ENCODE measurements around the gene RAB33B. TPM values are rescaled to one million over a fixed set of nuclear protein-coding genes. Genes with fewer than 3 reads are reported as not detected.
A peak's percentile ranks its signal among the peaks of the same experiment; 100 is the strongest.
"Not testable (repeated sequence)": the region's sequence is repeated elsewhere in the genome, so short reads cannot be mapped to it uniquely, and the experiment has no call there.

The RAB33B gene
- polyA plus RNA-seq, 2 donors, result 1.8 to 2.3 TPM

GRCh38 chr4:139458999-139459398, 5.1 kb downstream of the RAB33B start:
- H3K27ac ChIP-seq (ENCODE audit: low read depth in 2 of 2, low read length in 1 of 2), result peak overlapping the region in 1 of 2 donors; percentile 55
- no peaks in the 10 kb centered on the region for H3K36me3 ChIP-seq (ENCODE audit: control insufficient read depth in 2 of 2, insufficient read depth in 2 of 2, low read length in 1 of 2)
- H3K4me3 ChIP-seq (ENCODE audit: low read depth in 1 of 2, low read length in 2 of 2), result no peak overlapping the region
- no peaks in the 10 kb centered on the region for H3K9me3 ChIP-seq (ENCODE audit: control insufficient read depth in 2 of 2, insufficient read depth in 1 of 2, low read depth in 1 of 2, low read length in 1 of 2)
- H3K4me1 ChIP-seq (ENCODE audit: control insufficient read depth in 2 of 2, insufficient read depth in 2 of 2, low read length in 1 of 2), result peaks cover 0 to 2% of the 10 kb centered on the region in 2 donors
- no peaks in the 10 kb centered on the region for H3K27me3 ChIP-seq (ENCODE audit: control insufficient read depth in 1 of 2, insufficient read depth in 2 of 2, low read length in 2 of 2)
- WGBS, 2 donors, result 56 to 58% methylated on average over 3 of the region's 3 CpGs

DNA sequence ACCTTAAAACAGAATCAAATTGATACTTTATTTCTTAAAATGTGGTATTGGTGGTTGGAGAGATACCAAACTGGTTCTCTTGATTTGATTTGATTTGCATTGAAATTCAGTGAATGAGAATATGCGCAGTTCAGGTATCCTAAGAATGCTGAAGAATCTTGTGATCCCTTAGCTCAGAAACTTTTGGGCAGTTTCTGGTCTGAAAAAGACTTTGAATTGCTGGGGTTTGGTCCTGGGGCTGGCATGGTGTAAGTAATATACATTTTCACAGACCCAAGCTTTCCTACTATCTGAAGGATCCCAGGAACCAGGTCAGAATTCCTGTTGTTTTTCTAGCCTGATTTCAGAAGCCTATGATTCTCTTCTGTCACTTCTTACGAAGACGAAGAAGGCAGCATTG, 6.6 kb downstream of the RAB33B start:
- WGBS, 2 donors, result 91 to 92% methylated on average over 3 of the region's 3 CpGs
- no peaks in the 10 kb centered on the region for H3K27me3 ChIP-seq (ENCODE audit: control insufficient read depth in 1 of 2, insufficient read depth in 2 of 2, low read length in 2 of 2)

DNA sequence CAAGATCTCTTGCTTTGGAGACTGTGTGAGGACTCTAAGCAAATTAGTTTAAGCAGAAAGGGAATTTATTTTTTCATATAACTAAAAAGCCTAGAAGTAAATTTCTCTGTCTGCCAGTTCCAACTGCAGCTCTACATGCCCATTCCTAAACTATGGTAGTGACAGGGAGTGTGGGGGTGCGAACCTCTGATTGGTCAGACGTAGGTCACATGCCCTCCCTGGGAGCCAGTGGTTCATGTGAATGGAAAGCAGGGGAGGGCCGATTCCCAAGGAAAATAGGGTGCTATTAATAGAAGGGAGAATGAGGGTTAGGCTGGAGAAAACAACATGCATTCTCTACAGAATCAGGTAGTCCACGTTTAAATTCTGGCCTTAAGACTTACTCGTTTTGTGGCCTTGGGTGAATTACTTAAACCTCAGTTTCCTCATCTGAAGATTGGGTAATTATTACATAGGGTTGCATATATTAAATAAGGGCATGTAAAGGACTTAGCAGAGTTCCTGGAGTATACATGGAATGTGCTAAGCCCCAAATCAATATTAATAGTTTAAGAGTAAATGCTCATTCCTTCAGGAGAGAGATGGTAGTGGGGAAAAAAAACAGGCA, 7.2 kb downstream of the RAB33B start:
- no peaks in the 10 kb centered on the region for H3K36me3 ChIP-seq (ENCODE audit: control insufficient read depth in 2 of 2, insufficient read depth in 2 of 2, low read length in 1 of 2)
- no peak overlapping the region for H3K27ac ChIP-seq (ENCODE audit: low read depth in 2 of 2, low read length in 1 of 2)
- WGBS, 2 donors, result 73 to 76% methylated on average over 5 of the region's 5 CpGs
- no peaks in the 10 kb centered on the region for H3K27me3 ChIP-seq (ENCODE audit: control insufficient read depth in 1 of 2, insufficient read depth in 2 of 2, low read length in 2 of 2)
- peaks cover 0 to 2% of the 10 kb centered on the region in 2 donors for H3K4me1 ChIP-seq (ENCODE audit: control insufficient read depth in 2 of 2, insufficient read depth in 2 of 2, low read length in 1 of 2)
- no peak overlapping the region for H3K4me3 ChIP-seq (ENCODE audit: low read depth in 1 of 2, low read length in 2 of 2)
- H3K9me3 ChIP-seq (ENCODE audit: control insufficient read depth in 2 of 2, insufficient read depth in 1 of 2, low read depth in 1 of 2, low read length in 1 of 2), result no peaks in the 10 kb centered on the region

More for the DNA sequence above, 6.6 kb downstream of the RAB33B start:
- H3K27ac ChIP-seq (ENCODE audit: low read depth in 2 of 2, low read length in 1 of 2), result no peak overlapping the region
- H3K4me3 ChIP-seq (ENCODE audit: low read depth in 1 of 2, low read length in 2 of 2), result no peak overlapping the region
- H3K4me1 ChIP-seq (ENCODE audit: control insufficient read depth in 2 of 2, insufficient read depth in 2 of 2, low read length in 1 of 2), result peaks cover 0 to 2% of the 10 kb centered on the region in 2 donors
- H3K9me3 ChIP-seq (ENCODE audit: control insufficient read depth in 2 of 2, insufficient read depth in 1 of 2, low read depth in 1 of 2, low read length in 1 of 2), result no peaks in the 10 kb centered on the region
- H3K36me3 ChIP-seq (ENCODE audit: control insufficient read depth in 2 of 2, insufficient read depth in 2 of 2, low read length in 1 of 2), result no peaks in the 10 kb centered on the region

DNA sequence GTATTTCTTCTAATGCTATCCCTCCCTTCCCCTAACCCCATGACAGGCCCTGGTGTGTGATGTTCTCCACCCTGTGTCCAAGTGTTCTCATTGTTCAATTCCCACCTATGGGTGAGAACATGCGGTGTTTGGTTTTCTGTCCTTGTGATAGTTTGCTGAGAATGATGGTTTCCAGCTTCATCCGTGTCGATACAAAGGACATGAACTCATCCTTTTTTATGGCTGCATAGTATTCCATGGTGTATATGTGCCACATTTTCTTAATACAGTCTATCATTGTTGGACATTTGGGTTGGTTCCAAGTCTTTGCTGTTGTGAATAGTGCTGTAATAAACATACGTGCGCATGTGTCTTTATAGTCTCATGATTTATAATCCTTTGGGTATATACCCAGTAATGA, 10.6 kb downstream of the RAB33B start:
- not testable (repeated sequence) for H3K4me1 ChIP-seq (ENCODE audit: control insufficient read depth in 2 of 2, insufficient read depth in 2 of 2, low read length in 1 of 2); H3K27ac ChIP-seq (ENCODE audit: low read depth in 2 of 2, low read length in 1 of 2); H3K27me3 ChIP-seq (ENCODE audit: control insufficient read depth in 1 of 2, insufficient read depth in 2 of 2, low read length in 2 of 2); H3K4me3 ChIP-seq (ENCODE audit: low read depth in 1 of 2, low read length in 2 of 2); H3K36me3 ChIP-seq (ENCODE audit: control insufficient read depth in 2 of 2, insufficient read depth in 2 of 2, low read length in 1 of 2); H3K9me3 ChIP-seq (ENCODE audit: control insufficient read depth in 2 of 2, insufficient read depth in 1 of 2, low read depth in 1 of 2, low read length in 1 of 2)
- 97% methylated on average over 5 of the region's 5 CpGs for WGBS, 2 donors

GRCh38 chr4:139465922-139466321, 12.0 kb downstream of the RAB33B start:
- Histone ChIP-seq H3K4me3 (ENCODE audit: low read depth in 1 of 2, low read length in 2 of 2) (no peak overlapping the region), H3K4me1 (ENCODE audit: control insufficient read depth in 2 of 2, insufficient read depth in 2 of 2, low read length in 1 of 2) (peaks cover 0 to 2% of the 10 kb centered on the region in 2 donors), H3K27me3 (ENCODE audit: control insufficient read depth in 1 of 2, insufficient read depth in 2 of 2, low read length in 2 of 2) (no peaks in the 10 kb centered on the region), H3K9me3 (ENCODE audit: control insufficient read depth in 2 of 2, insufficient read depth in 1 of 2, low read depth in 1 of 2, low read length in 1 of 2) (no peaks in the 10 kb centered on the region), H3K27ac (ENCODE audit: low read depth in 2 of 2, low read length in 1 of 2) (no peak overlapping the region), H3K36me3 (ENCODE audit: control insufficient read depth in 2 of 2, insufficient read depth in 2 of 2, low read length in 1 of 2) (no peaks in the 10 kb centered on the region)
- WGBS, 2 donors, result 48 to 63% methylated on average over 4 of the region's 4 CpGs

GRCh38 chr4:139468756-139469155, 14.8 kb downstream of the RAB33B start:
- not testable (repeated sequence) for H3K4me1 ChIP-seq (ENCODE audit: control insufficient read depth in 2 of 2, insufficient read depth in 2 of 2, low read length in 1 of 2); H3K36me3 ChIP-seq (ENCODE audit: control insufficient read depth in 2 of 2, insufficient read depth in 2 of 2, low read length in 1 of 2); H3K27ac ChIP-seq (ENCODE audit: low read depth in 2 of 2, low read length in 1 of 2); H3K27me3 ChIP-seq (ENCODE audit: control insufficient read depth in 1 of 2, insufficient read depth in 2 of 2, low read length in 2 of 2); H3K9me3 ChIP-seq (ENCODE audit: control insufficient read depth in 2 of 2, insufficient read depth in 1 of 2, low read depth in 1 of 2, low read length in 1 of 2); H3K4me3 ChIP-seq (ENCODE audit: low read depth in 1 of 2, low read length in 2 of 2)

GRCh38 chr4:139469216-139469615, 15.3 kb downstream of the RAB33B start:
- H3K27ac ChIP-seq (ENCODE audit: low read depth in 2 of 2, low read length in 1 of 2), result no peak overlapping the region
- H3K9me3 ChIP-seq (ENCODE audit: control insufficient read depth in 2 of 2, insufficient read depth in 1 of 2, low read depth in 1 of 2, low read length in 1 of 2), result no peaks in the 10 kb centered on the region
- H3K36me3 ChIP-seq (ENCODE audit: control insufficient read depth in 2 of 2, insufficient read depth in 2 of 2, low read length in 1 of 2), result no peaks in the 10 kb centered on the region
- H3K4me3 ChIP-seq (ENCODE audit: low read depth in 1 of 2, low read length in 2 of 2), result no peak overlapping the region
- WGBS, 2 donors, result 91 to 93% methylated on average over 2 of the region's 2 CpGs
- no peaks in the 10 kb centered on the region for H3K27me3 ChIP-seq (ENCODE audit: control insufficient read depth in 1 of 2, insufficient read depth in 2 of 2, low read length in 2 of 2)
- H3K4me1 ChIP-seq (ENCODE audit: control insufficient read depth in 2 of 2, insufficient read depth in 2 of 2, low read length in 1 of 2), result peaks cover 0 to 2% of the 10 kb centered on the region in 2 donors

GRCh38 chr4:139469869-139470268, 15.9 kb downstream of the RAB33B start:
- no peaks in the 10 kb centered on the region for H3K9me3 ChIP-seq (ENCODE audit: control insufficient read depth in 2 of 2, insufficient read depth in 1 of 2, low read depth in 1 of 2, low read length in 1 of 2)
- no peak overlapping the region for H3K4me3 ChIP-seq (ENCODE audit: low read depth in 1 of 2, low read length in 2 of 2)
- 65 to 90% methylated on average over 1 of the region's 1 CpG for WGBS, 2 donors
- H3K27ac ChIP-seq (ENCODE audit: low read depth in 2 of 2, low read length in 1 of 2), result no peak overlapping the region
- H3K27me3 ChIP-seq (ENCODE audit: control insufficient read depth in 1 of 2, insufficient read depth in 2 of 2, low read length in 2 of 2), result no peaks in the 10 kb centered on the region
- H3K4me1 ChIP-seq (ENCODE audit: control insufficient read depth in 2 of 2, insufficient read depth in 2 of 2, low read length in 1 of 2), result peaks cover 0 to 2% of the 10 kb centered on the region in 2 donors
- H3K36me3 ChIP-seq (ENCODE audit: control insufficient read depth in 2 of 2, insufficient read depth in 2 of 2, low read length in 1 of 2), result no peaks in the 10 kb centered on the region

- Histone ChIP-seq H3K27ac (ENCODE audit: low read depth in 2 of 2, low read length in 1 of 2) (no peak overlapping the region), H3K27me3 (ENCODE audit: control insufficient read depth in 1 of 2, insufficient read depth in 2 of 2, low read length in 2 of 2) (no peaks in the 10 kb centered on the region)
Observed at GRCh38 chr4:139470295-139470694, 16.4 kb downstream of the RAB33B start.

GRCh38 chr4:139470997-139471665, 17.2 kb downstream of the RAB33B start:
- WGBS, 2 donors, result 94% methylated on average over 6 of the region's 6 CpGs
- no peak overlapping the region for H3K4me3 ChIP-seq (ENCODE audit: low read depth in 1 of 2, low read length in 2 of 2)
- no peaks in the 10 kb centered on the region for H3K9me3 ChIP-seq (ENCODE audit: control insufficient read depth in 2 of 2, insufficient read depth in 1 of 2, low read depth in 1 of 2, low read length in 1 of 2)
- H3K27me3 ChIP-seq (ENCODE audit: control insufficient read depth in 1 of 2, insufficient read depth in 2 of 2, low read length in 2 of 2), result no peaks in the 10 kb centered on the region
- H3K4me1 ChIP-seq (ENCODE audit: control insufficient read depth in 2 of 2, insufficient read depth in 2 of 2, low read length in 1 of 2), result peaks cover 0 to 2% of the 10 kb centered on the region in 2 donors
- H3K36me3 ChIP-seq (ENCODE audit: control insufficient read depth in 2 of 2, insufficient read depth in 2 of 2, low read length in 1 of 2), result no peaks in the 10 kb centered on the region
- no peak overlapping the region for H3K27ac ChIP-seq (ENCODE audit: low read depth in 2 of 2, low read length in 1 of 2)

More at GRCh38 chr4:139470295-139470694, 16.4 kb downstream of the RAB33B start:
- Histone ChIP-seq H3K4me1 (ENCODE audit: control insufficient read depth in 2 of 2, insufficient read depth in 2 of 2, low read length in 1 of 2) (peaks cover 0 to 2% of the 10 kb centered on the region in 2 donors), H3K4me3 (ENCODE audit: low read depth in 1 of 2, low read length in 2 of 2) (no peak overlapping the region), H3K9me3 (ENCODE audit: control insufficient read depth in 2 of 2, insufficient read depth in 1 of 2, low read depth in 1 of 2, low read length in 1 of 2) (no peaks in the 10 kb centered on the region), H3K36me3 (ENCODE audit: control insufficient read depth in 2 of 2, insufficient read depth in 2 of 2, low read length in 1 of 2) (no peaks in the 10 kb centered on the region)

Measured in esophagus (tissue), 2 donors.